Liver (tissue), 2 donors: ENCODE measurements around the gene ZSCAN31.

Source experiments
- CTCF ChIP-seq: fragments of 150-350 bp; IDR thresholded peaks from 2 replicates; pipeline ENCODE4 v1.5.1; 2017; ENCODE audit warnings: improper control_type of control experiment, low read depth, low read length; ENCODE audit not compliant: missing input control
- MAX ChIP-seq: IDR thresholded peaks from 2 replicates; pipeline ENCODE4 v1.6.1; 2016; ENCODE audit warnings: antibody characterized with exemption
- donor health status: healthy.

GRCh38 chr6:28349344-28349891 is 13.5 kb upstream of the ZSCAN31 start:
- TF ChIP-seq MAX (no peak), CTCF (no peak)
